Gastrocnemius medialis (tissue), 4 donors: ENCODE results near the gene GALNT11.

Experiments used
- CTCF ChIP-seq, 5 experiments: fragments of 450-650 bp in 3 of 5; fragments of 200-600 bp in 2 of 5; sonication (generic) in 2 of 5; IDR thresholded peaks in 4 of 5; conservative IDR thresholded peaks in 1 of 5; 1 replicate in 4 of 5; 2 replicates in 1 of 5; pipeline ENCODE4 v1.5.1; 2016 to 2019; ENCODE audit warnings: antibody characterized with exemption in 5 of 5, mild to moderate bottlenecking in 3 of 5, moderate library complexity in 3 of 5
- POLR2A ChIP-seq, 2 donors: fragments of 450-650 bp; IDR thresholded peaks; one replicate each; pipeline ENCODE4 v1.6.1; 2017; ENCODE audit warnings: antibody characterized with exemption in 2 of 2, mild to moderate bottlenecking in 2 of 2, moderate library complexity in 2 of 2

- TF ChIP-seq CTCF (IDR thresholded peaks at IDR 0.05 in 4 of 5, conservative IDR thresholded peaks at IDR 0.05 in 1 of 5) (no peak), POLR2A (IDR thresholded peaks at IDR 0.05) (no peak)
Observed at GRCh38 chr7:152085131-152085530, 59.7 kb downstream of the GALNT11 start.
